Measurements from ENCODE around the gene OXSR1.

Gene OXSR1

DNA sequence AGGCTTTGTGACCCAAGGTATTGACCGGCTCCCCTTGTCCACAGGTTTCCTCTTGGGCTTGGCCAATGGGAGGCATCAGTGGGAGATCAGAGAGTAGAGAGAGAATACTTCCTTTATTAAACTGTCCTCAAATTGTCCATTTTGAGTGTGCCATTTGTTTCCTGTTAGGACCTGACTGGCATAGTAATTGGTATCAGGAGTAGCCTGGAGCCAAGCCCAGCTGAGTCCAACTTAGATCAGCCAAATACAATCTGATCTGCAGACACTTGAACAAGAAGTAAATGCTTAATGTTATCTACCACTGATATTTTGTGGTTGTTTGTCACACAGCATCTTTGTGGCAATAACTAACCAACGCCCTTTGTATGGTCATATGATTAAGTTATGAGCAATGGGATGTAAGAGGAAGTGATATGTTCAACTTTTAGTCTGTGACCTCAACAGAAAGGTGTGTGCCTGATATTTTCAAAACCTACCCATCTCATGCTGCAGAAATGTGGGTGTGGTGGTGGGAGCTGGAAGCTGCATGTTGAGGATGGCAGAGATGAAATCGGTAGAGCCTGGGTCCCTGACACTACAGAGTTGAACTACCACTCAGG is 13.6 kb upstream of the OXSR1 start:
- H4K20me1 ChIP-seq (ENCODE audit: insufficient read depth, low read length) = no peaks in the 10 kb centered on the region
- no peak overlapping the region for H3K9ac ChIP-seq (ENCODE audit: low read depth, low read length)
- no peaks in the 10 kb centered on the region for H3K79me2 ChIP-seq (ENCODE audit: insufficient read depth, low read length)
- no peak overlapping the region for H3K4me2 ChIP-seq (ENCODE audit: insufficient read depth, low read length)
- no peak overlapping the region for H3K27ac ChIP-seq (ENCODE audit: low read length)
- DNase-seq = no peak
- H3K9me3 ChIP-seq (ENCODE audit: insufficient read depth, low read length, severe bottlenecking) = no peaks in the 10 kb centered on the region
- H3K36me3 ChIP-seq (ENCODE audit: insufficient read depth, low read length) = no peaks in the 10 kb centered on the region
- no peak overlapping the region for H2AFZ ChIP-seq (ENCODE audit: low read depth, low read length)
- no peaks in the 10 kb centered on the region for H3K4me1 ChIP-seq (ENCODE audit: insufficient read depth, low read length)
- TF ChIP-seq, protein P1, sequence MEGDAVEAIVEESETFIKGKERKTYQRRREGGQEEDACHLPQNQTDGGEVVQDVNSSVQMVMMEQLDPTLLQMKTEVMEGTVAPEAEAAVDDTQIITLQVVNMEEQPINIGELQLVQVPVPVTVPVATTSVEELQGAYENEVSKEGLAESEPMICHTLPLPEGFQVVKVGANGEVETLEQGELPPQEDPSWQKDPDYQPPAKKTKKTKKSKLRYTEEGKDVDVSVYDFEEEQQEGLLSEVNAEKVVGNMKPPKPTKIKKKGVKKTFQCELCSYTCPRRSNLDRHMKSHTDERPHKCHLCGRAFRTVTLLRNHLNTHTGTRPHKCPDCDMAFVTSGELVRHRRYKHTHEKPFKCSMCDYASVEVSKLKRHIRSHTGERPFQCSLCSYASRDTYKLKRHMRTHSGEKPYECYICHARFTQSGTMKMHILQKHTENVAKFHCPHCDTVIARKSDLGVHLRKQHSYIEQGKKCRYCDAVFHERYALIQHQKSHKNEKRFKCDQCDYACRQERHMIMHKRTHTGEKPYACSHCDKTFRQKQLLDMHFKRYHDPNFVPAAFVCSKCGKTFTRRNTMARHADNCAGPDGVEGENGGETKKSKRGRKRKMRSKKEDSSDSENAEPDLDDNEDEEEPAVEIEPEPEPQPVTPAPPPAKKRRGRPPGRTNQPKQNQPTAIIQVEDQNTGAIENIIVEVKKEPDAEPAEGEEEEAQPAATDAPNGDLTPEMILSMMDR (IDR thresholded peaks at IDR 0.05; ENCODE audit: borderline replicate concordance, extremely low read depth, low read length, poor library complexity, severe bottlenecking) = no peak
- TF ChIP-seq EZH2 (IDR thresholded peaks at IDR 0.05; ENCODE audit: borderline replicate concordance, low read depth, low read length, severe bottlenecking) = no peak
- H3K27me3 ChIP-seq (ENCODE audit: insufficient read depth, low read length, poor library complexity) = no peaks in the 10 kb centered on the region
- no peak overlapping the region for H3K4me3 ChIP-seq (ENCODE audit: low read depth in 1 of 2, low read length in 2 of 2)
- no peak for ATAC-seq (ENCODE audit: insufficient read depth, low read depth)

- H3K9ac ChIP-seq (ENCODE audit: low read depth, low read length) = no peak overlapping the region
- no peaks in the 10 kb centered on the region for H3K27me3 ChIP-seq (ENCODE audit: insufficient read depth, low read length, poor library complexity)
- no peaks in the 10 kb centered on the region for H4K20me1 ChIP-seq (ENCODE audit: insufficient read depth, low read length)
- no peaks in the 10 kb centered on the region for H3K79me2 ChIP-seq (ENCODE audit: insufficient read depth, low read length)
- no peak overlapping the region for H3K4me2 ChIP-seq (ENCODE audit: insufficient read depth, low read length)
- no peak overlapping the region for H3K27ac ChIP-seq (ENCODE audit: low read length)
- no peaks in the 10 kb centered on the region for H3K36me3 ChIP-seq (ENCODE audit: insufficient read depth, low read length)
- ATAC-seq (ENCODE audit: insufficient read depth, low read depth) (no peak), DNase-seq (no peak)
- H3K4me3 ChIP-seq (ENCODE audit: low read depth in 1 of 2, low read length in 2 of 2) = no peak overlapping the region
- no peak overlapping the region for H2AFZ ChIP-seq (ENCODE audit: low read depth, low read length)
- H3K4me1 ChIP-seq (ENCODE audit: insufficient read depth, low read length) = no peaks in the 10 kb centered on the region
- no peaks in the 10 kb centered on the region for H3K9me3 ChIP-seq (ENCODE audit: insufficient read depth, low read length, severe bottlenecking)
- TF ChIP-seq, protein P1 (IDR thresholded peaks at IDR 0.05; ENCODE audit: borderline replicate concordance, extremely low read depth, low read length, poor library complexity, severe bottlenecking) = no peak
- TF ChIP-seq EZH2 (IDR thresholded peaks at IDR 0.05; ENCODE audit: borderline replicate concordance, low read depth, low read length, severe bottlenecking) = no peak
These were observed 12.7 kb upstream of the OXSR1 start for GRCh38 chr3:38152609-38153008.

DNA sequence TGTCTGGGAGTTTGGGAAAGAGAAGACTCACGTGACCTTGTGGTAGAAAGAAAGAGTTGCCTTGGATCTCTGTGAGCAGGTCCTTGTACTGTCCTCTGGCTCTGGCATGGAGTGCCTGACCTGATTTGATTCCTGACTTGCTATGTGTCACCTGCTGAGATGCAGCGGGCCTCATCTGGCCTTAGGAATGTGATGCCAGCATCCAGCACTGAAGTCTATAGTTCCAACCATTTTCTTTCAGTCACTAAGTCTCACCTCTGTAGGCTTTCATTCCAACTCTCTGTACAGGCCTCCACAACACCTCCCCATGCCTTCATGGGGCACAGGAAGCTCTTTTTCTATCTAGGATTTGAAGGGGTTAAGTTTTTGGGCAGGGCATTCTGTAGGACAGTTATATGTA is 12.1 kb upstream of the OXSR1 start:
- Histone ChIP-seq H4K20me1 (ENCODE audit: insufficient read depth, low read length) (no peaks in the 10 kb centered on the region), H2AFZ (ENCODE audit: low read depth, low read length) (no peak overlapping the region), H3K27ac (ENCODE audit: low read length) (no peak overlapping the region), H3K79me2 (ENCODE audit: insufficient read depth, low read length) (no peaks in the 10 kb centered on the region), H3K4me2 (ENCODE audit: insufficient read depth, low read length) (no peak overlapping the region), H3K27me3 (ENCODE audit: insufficient read depth, low read length, poor library complexity) (no peaks in the 10 kb centered on the region), H3K4me1 (ENCODE audit: insufficient read depth, low read length) (no peaks in the 10 kb centered on the region), H3K9me3 (ENCODE audit: insufficient read depth, low read length, severe bottlenecking) (no peaks in the 10 kb centered on the region), H3K36me3 (ENCODE audit: insufficient read depth, low read length) (no peaks in the 10 kb centered on the region), H3K9ac (ENCODE audit: low read depth, low read length) (no peak overlapping the region), H3K4me3 (ENCODE audit: low read depth in 1 of 2, low read length in 2 of 2) (no peak overlapping the region)
- no peak for TF ChIP-seq EZH2 (IDR thresholded peaks at IDR 0.05; ENCODE audit: borderline replicate concordance, low read depth, low read length, severe bottlenecking)
- no peak for DNase-seq
- ATAC-seq (ENCODE audit: insufficient read depth, low read depth) = no peak

DNA sequence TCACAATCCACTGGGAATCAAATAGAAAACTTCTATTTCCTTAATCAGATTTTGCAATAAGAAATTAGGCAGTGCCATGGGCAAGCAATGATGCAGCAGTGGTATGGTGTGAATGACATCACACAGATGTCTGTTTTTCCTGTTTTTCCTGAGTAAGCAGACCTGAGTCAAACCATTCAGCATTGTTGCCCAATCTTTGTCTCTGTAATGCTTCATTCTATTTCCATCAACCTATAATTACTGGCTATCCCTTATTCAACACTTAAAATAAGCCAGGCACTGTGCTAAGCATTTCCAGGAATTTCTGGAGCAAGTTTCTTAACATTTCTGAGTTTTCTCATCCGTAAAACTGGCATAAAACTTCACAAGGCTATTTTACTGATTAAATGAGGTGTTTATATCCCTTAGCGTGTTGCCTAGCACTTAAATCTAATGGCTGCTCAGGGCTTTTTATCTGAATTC is 11.3 kb upstream of the OXSR1 start:
- Histone ChIP-seq H3K36me3 (ENCODE audit: insufficient read depth, low read length) (no peaks in the 10 kb centered on the region), H3K4me3 (ENCODE audit: low read depth in 1 of 2, low read length in 2 of 2) (no peak overlapping the region), H3K9ac (ENCODE audit: low read depth, low read length) (no peak overlapping the region), H4K20me1 (ENCODE audit: insufficient read depth, low read length) (no peaks in the 10 kb centered on the region), H3K27me3 (ENCODE audit: insufficient read depth, low read length, poor library complexity) (no peaks in the 10 kb centered on the region), H3K4me2 (ENCODE audit: insufficient read depth, low read length) (no peak overlapping the region), H2AFZ (ENCODE audit: low read depth, low read length) (no peak overlapping the region), H3K9me3 (ENCODE audit: insufficient read depth, low read length, severe bottlenecking) (no peaks in the 10 kb centered on the region), H3K27ac (ENCODE audit: low read length) (no peak overlapping the region), H3K4me1 (ENCODE audit: insufficient read depth, low read length) (no peaks in the 10 kb centered on the region), H3K79me2 (ENCODE audit: insufficient read depth, low read length) (no peaks in the 10 kb centered on the region)
- TF ChIP-seq EZH2 (IDR thresholded peaks at IDR 0.05; ENCODE audit: borderline replicate concordance, low read depth, low read length, severe bottlenecking) = no peak
- TF ChIP-seq, protein P1 (IDR thresholded peaks at IDR 0.05; ENCODE audit: borderline replicate concordance, extremely low read depth, low read length, poor library complexity, severe bottlenecking) = no peak
- DNase-seq = no peak
- ATAC-seq (ENCODE audit: insufficient read depth, low read depth) = no peak
